Neural cell (in vitro differentiated cells): ENCODE data around the gene APBA2. TPM values are rescaled to one million over a fixed set of nuclear protein-coding genes. Genes with fewer than 3 reads are reported as not detected.

Source experiments
- H2AFZ ChIP-seq: fragments of 200-600, 300-800 bp; sonication (generic), shearing (Covaris generic); 2 replicates; pipeline ENCODE4 v1.6.0; 2014; ENCODE audit warnings: low read depth, mild to moderate bottlenecking, antibody characterized with exemption, low read length, moderate library complexity
- H3F3A ChIP-seq: fragments of 200-600 bp; shearing (Covaris generic); 2 replicates; pipeline ENCODE4 v1.6.1; 2016; ENCODE audit warnings: mild to moderate bottlenecking, moderate library complexity, mixed read lengths, antibody characterized with exemption, low read length; ENCODE audit not compliant: insufficient read depth, poor library complexity, severe bottlenecking
- H3K27ac ChIP-seq: fragments of 200-600, 300-800 bp; sonication (generic), shearing (Covaris generic); 2 replicates; pipeline ENCODE4 v1.5.1; 2014; ENCODE audit warnings: mild to moderate bottlenecking, low read length, moderate library complexity
- H3K27me3 ChIP-seq: fragments of 300-800, 200-600 bp; sonication (generic), shearing (Covaris generic); 2 replicates; pipeline ENCODE4 v1.6.0; 2014; ENCODE audit warnings: mild to moderate bottlenecking, low read depth, low read length, moderate library complexity; ENCODE audit not compliant: insufficient read depth
- H3K36me3 ChIP-seq: fragments of 300-800, 200-600 bp; sonication (generic), shearing (Covaris generic); 2 replicates; pipeline ENCODE4 v1.5.1; 2014; ENCODE audit warnings: mild to moderate bottlenecking, antibody characterized with exemption, low read length, moderate library complexity; ENCODE audit not compliant: insufficient read depth
- H3K4me2 ChIP-seq: fragments of 300-800, 200-600 bp; sonication (generic), shearing (Covaris generic); 2 replicates; pipeline ENCODE4 v1.6.0; 2014; ENCODE audit warnings: mild to moderate bottlenecking, low read length
- H3K4me3 ChIP-seq: fragments of 300-800, 200-600 bp; sonication (generic), shearing (Covaris generic); 2 replicates; pipeline ENCODE4 v1.5.1; 2014; ENCODE audit warnings: mild to moderate bottlenecking, low read length, moderate library complexity
- H3K79me2 ChIP-seq: fragments of 200-600 bp; shearing (Covaris generic); replicated peaks from 2 replicates; pipeline ENCODE4 v1.6.0; 2014; ENCODE audit warnings: mild to moderate bottlenecking, low read length, moderate library complexity; ENCODE audit not compliant: insufficient read depth
- H3K9ac ChIP-seq: fragments of 300-800, 200-600 bp; sonication (generic), shearing (Covaris generic); 2 replicates; pipeline ENCODE4 v1.6.1; 2016; ENCODE audit warnings: mild to moderate bottlenecking, low read length, mixed read lengths
- H3K9me2 ChIP-seq: fragments of 200-600 bp; shearing (Covaris generic); 2 replicates; pipeline ENCODE4 v1.6.1; 2016; ENCODE audit warnings: mild to moderate bottlenecking, low read length, mixed read lengths; ENCODE audit not compliant: insufficient read depth
- H3K9me3 ChIP-seq: fragments of 200-600, 300-800 bp; sonication (generic), shearing (Covaris generic); 2 replicates; pipeline ENCODE4 v1.6.1; 2016; ENCODE audit warnings: mild to moderate bottlenecking, mixed run types, low read length, moderate library complexity, mixed read lengths
- H4K20me1 ChIP-seq: fragments of 200-600 bp; shearing (Covaris generic); 2 replicates; pipeline ENCODE4 v1.6.1; 2016; ENCODE audit warnings: mild to moderate bottlenecking, mixed run types; ENCODE audit not compliant: insufficient read depth
- CTCF ChIP-seq: fragments of 450-650 bp; IDR thresholded peaks from 2 replicates; pipeline ENCODE4 v1.5.1; 2014; ENCODE audit warnings: antibody characterized with exemption, mild to moderate bottlenecking, moderate library complexity; ENCODE audit not compliant: poor library complexity, severe bottlenecking
- EP300 ChIP-seq: fragments of 450-650 bp; conservative IDR thresholded peaks from 2 replicates; pipeline ENCODE4 v1.6.1; 2014; ENCODE audit warnings: antibody characterized with exemption, mild to moderate bottlenecking, moderate library complexity; ENCODE audit not compliant: poor library complexity, severe bottlenecking
- EZH2 ChIP-seq: fragments of 200-600, 300-800 bp; shearing (Covaris generic), sonication (generic); IDR thresholded peaks from 2 replicates; pipeline ENCODE4 v1.6.1; 2014; ENCODE audit warnings: antibody characterized with exemption, low read length, borderline replicate concordance, mild to moderate bottlenecking; ENCODE audit not compliant: insufficient read depth, poor library complexity, severe bottlenecking
- MXI1 ChIP-seq: fragments of 450-650 bp; conservative IDR thresholded peaks from 2 replicates; pipeline ENCODE4 v1.6.1; 2014; ENCODE audit warnings: antibody characterized with exemption, mild to moderate bottlenecking; ENCODE audit not compliant: poor library complexity, severe bottlenecking
- POLR2AphosphoS5 ChIP-seq: IDR thresholded peaks from 2 replicates; pipeline ENCODE4 v1.6.1; 2012
- RAD21 ChIP-seq: fragments of 450-650 bp; conservative IDR thresholded peaks from 2 replicates; pipeline ENCODE4 v1.6.1; 2014; ENCODE audit warnings: antibody characterized with exemption, mild to moderate bottlenecking, moderate library complexity
- REST ChIP-seq: IDR thresholded peaks from 2 replicates; pipeline ENCODE4 v1.6.1; 2012; ENCODE audit warnings: borderline replicate concordance
- SMC3 ChIP-seq: fragments of 450-650 bp; conservative IDR thresholded peaks from 2 replicates; pipeline ENCODE4 v1.6.1; 2014; ENCODE audit warnings: antibody characterized with exemption, mild to moderate bottlenecking, moderate library complexity; ENCODE audit not compliant: poor library complexity
- TAF1 ChIP-seq: IDR thresholded peaks from 2 replicates; pipeline ENCODE4 v1.6.1; 2012; ENCODE audit warnings: low read depth
- polyA plus RNA-seq: library from polyadenylated mRNA; depleted of rRNA; stranded (reverse); fragments of >200 nt; gene quantifications from 2 replicates; pipeline ENCODE4 v1.2.3, GENCODE V29; 2014

APBA2 gene
- polyA plus RNA-seq, 1 donor from 2014 or later = 134 TPM

- Histone ChIP-seq H3K27ac (no peak overlapping the region), H3K9me2 (no peaks in the 10 kb centered on the region), H3K9ac (no peak overlapping the region), H3K4me3 (no peak overlapping the region), H3K9me3 (no peaks in the 10 kb centered on the region), H3K4me2 (no peak overlapping the region), H4K20me1 (no peaks in the 10 kb centered on the region), H2AFZ (no peak overlapping the region), H3K27me3 (no peaks in the 10 kb centered on the region), H3K36me3 (no peaks in the 10 kb centered on the region), H3F3A (no peaks in the 10 kb centered on the region), H3K79me2 (no peaks in the 10 kb centered on the region)
- TF ChIP-seq EZH2 = no peak
- no peak for TF ChIP-seq SMC3
- no peak for TF ChIP-seq CTCF
- TF ChIP-seq RAD21 = no peak
- TF ChIP-seq POLR2AphosphoS5 = no peak
- no peak for TF ChIP-seq REST
Observed at GRCh38 chr15:29037997-29038705, 152.4 kb downstream of the APBA2 start.

- TF ChIP-seq POLR2AphosphoS5 (no peak), EZH2 (no peak), MXI1 (no peak), TAF1 (no peak), EP300 (no peak), RAD21 (no peak), REST (no peak), CTCF (no peak), SMC3 (no peak)
- Histone ChIP-seq H3K9ac (no peak overlapping the region), H3K4me3 (no peak overlapping the region), H2AFZ (no peak overlapping the region), H3K27ac (no peak overlapping the region), H3K4me2 (no peak overlapping the region), H4K20me1 (no peaks in the 10 kb centered on the region), H3F3A (no peaks in the 10 kb centered on the region), H3K9me3 (no peaks in the 10 kb centered on the region), H3K79me2 (no peaks in the 10 kb centered on the region), H3K27me3 (no peaks in the 10 kb centered on the region), H3K9me2 (no peaks in the 10 kb centered on the region), H3K36me3 (no peaks in the 10 kb centered on the region)
Observed at GRCh38 chr15:29039466-29040369, 153.9 kb downstream of the APBA2 start.
